GM18507 (cell line): ENCODE measurements around the gene MYO16.

Experiments used
- DNase-seq: peaks from one replicate; pipeline ENCODE4 v3.0.0; 2011; ENCODE audit warnings: low read depth; ENCODE audit not compliant: insufficient read length; ENCODE audit errors: extremely low spot score
- FAIRE-seq: peaks from 2 replicates; lab custom pipeline; 2011; peaks lifted over from hg19 to GRCh38; lab: Jason Lieb, UNC

Gene MYO16

DNA sequence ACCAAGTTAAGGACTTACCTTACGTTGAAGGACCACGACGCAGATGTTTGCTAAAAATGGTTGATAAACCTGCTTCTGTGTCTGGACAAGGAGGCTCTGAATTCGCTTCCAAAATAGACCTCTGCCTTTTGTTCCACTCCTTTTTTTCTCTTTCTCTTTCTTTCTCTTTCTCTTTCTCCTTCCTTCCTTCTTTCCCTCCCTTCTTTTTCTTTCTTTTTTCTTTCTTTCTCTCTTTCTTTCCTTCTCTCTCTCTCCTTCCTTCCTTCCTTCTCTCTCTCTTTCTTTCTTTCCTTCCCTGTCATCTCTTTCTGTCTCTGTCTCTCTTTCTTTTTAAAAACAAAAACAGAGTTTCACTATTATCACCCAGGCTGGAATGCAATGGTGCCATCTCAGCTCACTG lies 290.7 kb downstream of the MYO16 start:
- no peak for DNase-seq
- no peak for FAIRE-seq

DNA sequence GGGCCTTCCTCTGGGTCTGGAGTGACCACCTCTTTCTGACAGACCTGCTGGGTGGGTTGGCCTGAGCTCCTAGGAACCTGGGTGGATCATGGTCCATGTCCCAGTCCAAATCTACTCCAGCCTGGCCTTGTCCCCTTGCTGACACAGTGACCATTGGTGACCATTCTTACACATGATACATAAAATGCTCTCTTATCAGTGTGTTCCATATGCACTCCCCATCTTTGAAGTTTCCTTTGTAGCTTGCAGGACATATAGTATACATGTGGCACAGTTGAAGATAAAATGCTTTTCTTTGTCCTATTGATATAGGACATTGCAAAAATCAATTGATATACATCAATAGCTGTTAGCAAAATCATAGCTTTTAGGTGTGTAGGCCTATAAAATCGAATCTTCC lies 291.8 kb downstream of the MYO16 start:
- no peak for FAIRE-seq
- no peak for DNase-seq

DNA sequence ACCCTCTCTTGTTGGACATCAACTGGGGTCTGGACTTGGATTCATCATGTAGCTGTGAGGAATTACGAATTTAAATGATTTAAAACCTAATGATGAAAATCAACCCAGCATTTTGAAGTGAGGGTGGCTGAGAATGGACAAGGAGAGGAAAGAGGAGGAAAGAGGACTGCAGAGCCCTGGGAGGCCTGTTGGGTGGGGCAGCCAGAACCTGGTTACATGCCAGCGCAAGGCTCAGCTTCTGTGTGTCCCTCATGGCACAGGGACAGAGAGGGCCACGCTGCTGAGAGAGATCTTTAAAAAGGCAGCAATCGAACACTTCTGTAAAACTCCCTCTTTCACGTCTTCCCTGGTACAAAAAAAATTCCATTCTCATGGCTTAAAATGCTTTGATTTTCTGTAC lies 292.7 kb downstream of the MYO16 start:
- DNase-seq (no peak), FAIRE-seq (no peak)

DNA sequence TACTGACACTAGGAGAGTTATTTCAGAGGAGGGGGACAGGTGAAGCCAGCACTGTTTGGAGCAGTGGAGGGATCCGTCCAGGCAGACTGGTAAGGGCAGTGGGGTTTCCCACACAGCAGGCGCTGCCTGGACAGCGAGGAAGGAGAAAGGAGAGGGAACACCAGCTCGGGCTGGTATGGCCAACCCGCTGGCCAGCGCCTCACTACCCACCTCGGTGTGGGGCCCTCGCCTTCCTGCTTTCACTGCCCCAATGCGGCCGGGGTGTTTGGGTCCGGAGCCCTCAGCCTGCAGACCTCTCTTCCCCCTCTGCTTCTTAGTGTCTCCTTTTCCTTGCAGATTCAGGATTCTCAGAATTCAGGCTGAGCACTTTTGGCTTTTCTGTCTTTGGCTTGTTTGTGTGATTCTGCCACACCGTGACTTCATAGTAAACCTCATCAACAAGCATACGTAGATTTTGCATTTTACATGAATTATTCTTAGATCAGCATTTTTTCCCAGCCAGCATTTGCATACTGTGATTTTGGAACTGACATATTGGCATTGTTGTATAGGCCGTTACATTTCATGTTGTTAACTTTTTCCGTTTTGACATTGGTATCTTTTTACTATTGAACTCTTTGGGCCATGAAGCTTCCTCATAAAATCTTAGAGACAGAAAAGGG lies 294.1 kb downstream of the MYO16 start:
- FAIRE-seq: no peak

DNA sequence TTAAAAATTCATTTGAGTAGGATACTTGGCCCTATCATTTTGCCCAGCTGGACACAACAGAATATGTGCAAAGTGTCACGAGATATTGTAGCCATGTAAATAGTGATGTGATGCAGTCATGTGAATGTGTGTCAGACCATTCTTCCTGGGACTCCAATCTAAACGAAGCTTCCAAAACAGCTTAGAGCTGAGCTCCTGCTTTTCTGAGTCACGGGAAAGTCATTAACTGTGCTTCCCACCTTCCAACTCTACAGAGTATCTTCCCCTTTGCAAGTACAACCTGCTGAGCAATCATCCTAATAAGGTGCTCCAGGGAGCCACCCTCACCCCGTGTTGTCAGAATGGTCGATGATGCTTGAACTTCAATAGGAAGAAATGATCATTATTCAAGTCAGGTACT lies 294.7 kb downstream of the MYO16 start:
- no peak for FAIRE-seq
- DNase-seq: no peak

More for the DNA sequence above, 294.1 kb downstream of the MYO16 start:
- DNase-seq: no peak

DNA sequence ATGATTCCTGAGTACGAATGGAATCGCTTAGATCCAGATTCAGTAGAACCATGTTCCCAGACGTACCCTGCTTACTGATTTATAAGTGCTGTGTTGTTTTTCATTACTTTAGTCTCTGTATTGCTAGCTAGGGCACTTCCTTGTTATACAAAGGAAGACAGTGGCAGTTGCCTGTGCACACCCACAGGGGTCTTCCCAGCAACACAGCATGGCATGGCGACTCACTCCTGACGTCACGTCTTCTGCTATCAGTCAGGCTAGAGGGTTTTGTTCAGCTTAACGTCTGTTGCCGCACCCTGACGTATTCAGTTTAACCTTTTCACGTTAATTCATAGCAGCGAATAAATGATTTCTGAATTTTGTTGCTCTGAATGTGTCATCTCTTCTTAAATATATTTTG lies 295.1 kb downstream of the MYO16 start:
- DNase-seq: no peak
- no peak for FAIRE-seq

DNA sequence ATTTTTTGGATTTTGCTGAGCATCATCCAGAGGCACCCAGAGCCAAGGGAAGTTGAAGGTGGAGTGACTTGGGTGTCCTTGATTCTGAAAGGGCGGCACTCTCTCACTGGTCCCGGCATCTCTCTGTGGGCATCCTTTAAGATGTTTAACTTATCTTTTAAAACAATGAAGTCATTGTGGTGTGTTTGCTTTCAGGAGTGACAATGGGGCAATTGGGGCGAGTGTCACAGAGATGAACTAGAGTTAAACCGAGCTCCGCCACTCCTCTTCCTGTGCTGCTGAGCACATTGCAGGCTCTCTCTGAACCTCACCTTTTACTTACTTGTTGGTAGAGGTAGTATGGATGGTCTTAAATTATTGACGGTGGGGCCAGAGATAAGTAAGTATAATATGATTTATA lies 295.7 kb downstream of the MYO16 start:
- DNase-seq (no peak), FAIRE-seq (no peak)

DNA sequence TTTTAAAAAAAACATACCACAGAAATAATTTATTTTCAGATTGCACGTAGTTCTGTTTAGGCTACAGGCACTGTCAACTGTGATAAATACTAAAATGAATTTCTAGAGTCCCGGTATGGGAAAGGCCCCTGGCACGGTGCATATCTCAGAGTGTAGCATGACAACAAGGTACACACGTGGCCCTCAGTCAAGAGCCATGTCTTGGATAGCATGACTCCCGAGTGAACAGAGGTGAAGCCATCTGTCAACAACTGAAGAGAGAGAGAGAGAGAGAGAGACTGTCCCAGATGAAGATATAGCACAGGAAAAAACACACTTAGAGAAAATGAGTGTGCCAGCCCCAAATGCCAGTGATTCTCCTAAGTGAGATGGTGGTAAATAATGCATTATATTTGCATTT lies 297.5 kb downstream of the MYO16 start:
- no peak for FAIRE-seq

DNA sequence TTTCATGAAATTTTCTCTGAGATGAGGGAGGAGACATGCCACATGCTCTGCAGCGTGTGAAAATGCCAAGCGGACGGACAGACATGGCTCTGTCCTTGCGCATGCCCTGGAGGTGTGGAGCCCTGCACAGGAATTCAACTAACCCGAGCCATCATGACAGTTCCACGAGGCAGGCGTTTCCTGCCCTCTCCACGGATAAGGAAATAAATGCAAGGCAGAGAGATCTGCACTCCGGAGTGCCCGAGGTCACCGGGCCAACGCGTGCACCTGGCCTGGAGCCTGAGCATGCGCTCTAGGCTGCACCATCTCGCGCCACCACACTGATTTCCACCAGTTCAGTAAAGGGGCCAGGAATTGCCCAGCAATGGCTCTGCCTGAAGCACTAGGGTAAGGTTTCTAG lies 298.2 kb downstream of the MYO16 start:
- DNase-seq (no peak), FAIRE-seq (no peak)

More for the DNA sequence above, 297.5 kb downstream of the MYO16 start:
- DNase-seq: no peak

DNA sequence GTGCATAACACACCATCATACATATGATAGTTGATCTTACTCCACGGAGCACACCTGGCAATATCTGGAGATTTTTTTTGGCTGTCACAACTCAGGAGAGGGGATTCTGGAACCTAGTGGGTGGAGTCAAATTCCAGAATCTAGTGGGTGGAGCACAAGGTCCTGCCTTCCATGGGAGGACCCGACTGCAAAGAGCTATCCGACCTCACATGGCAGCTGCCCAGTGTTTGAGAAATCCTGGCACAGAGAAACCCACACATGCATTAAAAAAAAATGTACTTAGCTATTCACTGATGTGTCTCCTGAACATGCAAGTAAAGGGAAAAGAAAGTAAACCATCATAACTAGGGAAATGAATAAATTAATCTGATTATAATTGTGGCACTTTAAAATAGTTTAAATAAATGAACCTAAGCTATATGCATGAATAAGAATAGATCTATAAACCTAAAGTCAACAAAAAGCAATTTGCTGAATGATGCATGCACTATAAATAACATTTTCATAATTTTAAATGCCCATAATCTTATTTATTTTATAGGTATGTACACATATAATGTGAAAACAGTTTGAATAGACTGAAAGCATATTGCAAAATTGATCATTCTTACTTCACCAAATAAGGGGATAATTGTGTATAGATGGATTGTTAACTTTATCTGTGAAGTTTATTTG lies 300.3 kb downstream of the MYO16 start:
- FAIRE-seq (no peak), DNase-seq (no peak)

DNA sequence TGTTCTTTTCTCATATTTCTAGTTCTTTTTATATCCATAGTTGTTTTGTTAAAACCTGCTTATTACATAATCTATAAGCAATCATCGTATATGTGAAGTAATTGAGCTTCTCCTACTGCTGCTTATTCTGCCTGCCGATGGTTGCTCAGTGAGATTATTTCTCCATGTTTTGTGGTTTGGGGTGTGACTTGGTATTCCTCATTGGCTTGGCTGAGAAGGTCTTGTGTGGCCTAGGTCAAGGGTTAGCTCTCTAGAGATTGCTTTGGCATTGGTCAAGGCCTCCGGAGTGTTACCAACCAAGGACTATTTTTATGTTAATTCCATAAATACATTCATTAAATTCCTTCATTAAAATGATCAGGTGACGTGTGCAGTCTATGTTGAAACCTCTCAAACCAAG lies 302.8 kb downstream of the MYO16 start:
- no peak for FAIRE-seq
- DNase-seq: no peak

DNA sequence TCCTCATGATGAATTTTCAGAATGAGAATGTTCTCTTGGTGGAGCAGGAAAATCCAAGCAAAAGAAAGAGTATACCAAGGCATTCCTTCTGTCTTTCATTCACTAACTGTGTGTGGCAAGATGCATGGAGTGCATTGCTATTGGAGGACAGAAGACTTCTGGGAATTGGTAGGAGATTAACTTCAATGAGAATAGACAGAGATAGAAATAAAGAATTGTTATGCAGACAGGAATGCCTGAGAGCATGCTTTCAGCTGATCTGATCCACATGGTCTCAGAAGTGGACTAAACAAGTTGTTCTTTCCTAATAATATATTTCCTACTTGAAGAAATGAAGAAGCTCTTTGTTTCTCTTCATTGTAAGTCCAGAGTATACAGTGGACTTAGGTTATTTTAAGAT lies 303.6 kb downstream of the MYO16 start:
- DNase-seq (no peak), FAIRE-seq (no peak)

DNA sequence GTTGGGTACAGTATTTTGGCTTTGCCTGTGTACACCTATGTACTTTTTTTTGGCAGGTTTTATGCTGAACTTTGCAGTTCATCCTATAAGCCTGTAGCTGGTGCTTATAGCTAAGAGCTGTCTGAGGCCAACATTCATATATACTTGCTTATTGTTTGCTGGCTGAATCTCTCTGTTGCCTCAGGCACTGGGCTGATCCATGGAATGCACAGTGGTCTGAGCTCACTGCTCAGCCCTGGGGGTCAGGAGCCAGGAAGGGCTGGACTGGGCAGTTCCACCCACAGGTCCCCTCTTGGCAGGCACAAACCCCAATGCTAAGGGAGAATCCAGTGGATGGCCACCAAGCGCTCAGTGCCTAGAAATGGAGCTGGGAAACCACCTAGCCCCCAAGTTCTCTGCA lies 308.7 kb downstream of the MYO16 start:
- DNase-seq: no peak
- no peak for FAIRE-seq

DNA sequence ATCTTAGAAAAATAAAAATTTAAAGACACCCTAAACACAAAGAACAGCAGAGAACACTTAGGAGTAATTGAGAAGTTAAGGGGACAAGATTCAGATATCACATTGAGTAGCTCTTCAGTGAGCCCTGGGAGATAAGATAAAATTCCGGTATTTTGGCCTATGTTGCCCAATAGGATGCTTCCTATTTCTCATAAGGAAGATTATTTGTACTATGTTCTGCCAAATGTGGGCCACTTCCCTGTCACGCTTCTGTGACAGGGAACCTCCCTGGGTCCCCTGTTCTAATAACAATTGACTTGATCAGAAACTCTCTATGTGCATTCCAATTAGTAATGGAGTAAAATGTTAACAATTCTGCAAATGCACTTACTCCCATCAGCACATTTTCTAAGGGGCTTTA lies 310.7 kb downstream of the MYO16 start:
- DNase-seq (no peak), FAIRE-seq (peak; percentile 58)

DNA sequence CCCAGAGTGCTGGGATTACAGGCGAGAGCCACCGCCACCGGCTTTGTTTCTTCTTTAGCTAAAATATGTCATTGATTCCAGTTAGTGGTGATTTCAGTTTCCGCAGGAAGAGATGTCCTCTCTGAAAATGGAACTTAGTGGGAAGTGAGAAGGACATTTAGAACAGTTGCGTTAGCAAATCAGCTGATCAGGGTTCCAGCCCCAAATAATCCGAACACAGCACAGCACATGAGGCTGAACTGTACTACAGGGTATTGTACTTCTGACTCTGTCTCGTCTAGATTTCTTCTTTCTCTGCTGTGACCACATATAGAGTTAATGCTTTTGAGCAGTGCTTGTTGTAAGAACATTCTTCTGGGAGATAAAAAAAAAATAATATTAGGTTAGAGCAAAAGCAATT lies 314.4 kb downstream of the MYO16 start:
- DNase-seq: no peak
- FAIRE-seq: no peak

DNA sequence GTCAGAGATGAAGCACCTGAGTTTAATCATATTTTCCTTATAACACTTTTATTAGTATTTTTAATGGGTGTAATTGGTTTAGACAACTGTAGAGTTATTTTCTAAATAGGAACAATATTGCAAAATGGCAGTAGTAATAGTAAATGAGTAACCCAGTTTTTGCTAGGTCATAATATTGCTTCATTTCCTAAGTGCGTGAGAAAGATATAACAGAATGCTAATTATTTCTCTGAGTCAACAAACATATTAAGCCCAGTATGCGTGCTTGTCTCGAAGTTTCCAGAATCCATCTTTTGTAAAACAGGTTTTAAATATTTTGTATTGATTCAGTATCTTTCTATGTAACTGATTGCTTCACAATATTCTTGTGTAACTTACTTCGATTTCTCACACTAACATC lies 315.3 kb downstream of the MYO16 start:
- FAIRE-seq: no peak
- no peak for DNase-seq

DNA sequence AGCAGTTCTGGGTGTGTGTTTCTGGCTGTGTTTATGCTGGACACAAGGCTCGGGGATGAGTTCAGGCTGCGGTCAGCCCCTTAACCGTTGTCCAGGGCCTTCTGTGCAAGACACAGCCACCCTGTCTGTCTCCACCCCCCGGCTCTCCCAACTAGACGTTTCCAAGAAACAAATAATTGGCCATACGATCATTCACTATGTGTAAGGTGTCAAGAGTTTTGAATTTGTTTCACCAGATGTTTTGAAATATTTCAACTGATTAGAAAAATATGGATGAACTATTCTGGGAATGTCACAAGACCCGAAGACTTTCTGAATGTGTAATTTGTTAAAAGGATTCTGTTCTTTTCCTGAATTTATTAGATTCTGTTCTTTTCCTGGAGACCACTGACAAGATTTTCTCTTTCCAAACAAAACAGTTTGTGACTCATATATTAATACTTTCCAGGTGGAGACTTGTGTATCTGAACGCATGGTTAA lies 318.2 kb downstream of the MYO16 start:
- FAIRE-seq (no peak), DNase-seq (no peak)

DNA sequence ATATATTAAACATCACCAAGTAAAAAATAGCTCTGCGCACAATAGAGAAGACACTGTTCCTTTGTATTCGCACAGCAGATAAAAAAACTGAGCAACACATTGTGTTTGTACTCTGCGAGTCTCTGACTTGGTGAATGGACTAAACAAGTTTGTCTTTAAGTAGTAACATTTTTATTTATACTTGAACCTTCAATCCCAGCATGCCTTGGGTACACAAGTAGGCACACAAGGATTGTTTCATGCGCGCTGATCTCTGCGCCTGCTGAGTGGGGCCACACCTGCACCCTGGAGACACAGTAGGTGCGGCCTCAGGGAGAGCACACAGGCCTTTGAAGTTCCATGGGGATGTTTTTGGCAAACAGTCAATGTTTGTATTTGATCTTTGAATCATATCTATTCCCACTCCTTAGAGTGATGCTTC lies 318.9 kb downstream of the MYO16 start:
- no peak for FAIRE-seq
- DNase-seq: no peak

DNA sequence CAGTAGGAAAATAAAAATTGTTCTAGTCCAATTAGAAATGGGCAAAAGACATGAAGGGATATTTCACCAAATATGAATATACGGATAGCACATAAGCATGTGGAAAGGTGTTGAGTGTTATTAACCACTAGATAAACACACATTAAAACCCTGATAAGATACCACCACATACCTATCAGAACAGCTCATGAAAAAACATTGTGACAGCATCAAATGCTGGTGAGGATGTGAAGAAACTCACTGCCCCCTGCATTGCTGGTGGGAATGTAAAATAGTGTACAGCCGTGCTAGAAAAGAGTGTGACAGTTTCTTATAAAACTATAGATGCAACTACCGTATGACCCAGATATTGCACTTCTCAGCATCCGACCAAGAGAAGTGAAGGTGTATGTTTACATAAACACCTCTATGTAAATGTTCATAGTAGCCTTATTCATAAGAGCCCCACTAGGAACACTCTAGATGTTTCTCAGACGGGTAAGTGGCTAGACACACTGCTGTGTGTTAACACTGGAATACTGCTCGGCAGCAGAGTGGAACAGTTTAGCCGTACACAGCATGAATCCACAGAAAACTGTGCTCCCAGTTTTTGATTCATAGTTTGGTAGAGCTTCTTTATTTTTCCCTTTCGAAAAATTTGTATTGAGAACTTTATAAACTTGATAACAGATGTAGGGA lies 321.1 kb downstream of the MYO16 start:
- no peak for DNase-seq
- no peak for FAIRE-seq

DNA sequence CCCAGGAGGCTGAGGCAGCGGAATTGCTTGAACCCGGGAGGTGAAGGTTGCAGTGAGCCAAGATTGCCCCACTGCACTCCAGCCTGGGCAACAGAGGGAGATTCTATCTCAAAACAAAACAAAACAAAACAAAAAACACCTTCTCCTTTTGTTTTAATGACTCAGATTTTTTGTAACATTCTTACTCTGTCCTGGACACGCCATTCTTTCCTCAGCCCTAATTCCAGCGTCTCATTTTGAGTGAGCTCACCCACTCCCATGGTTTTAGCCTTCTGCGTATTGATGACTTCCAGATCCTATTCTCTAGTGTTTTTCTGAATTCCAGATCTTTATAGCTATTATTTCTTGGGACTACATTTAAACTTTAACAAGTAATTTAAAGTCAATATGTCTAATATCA lies 326.3 kb downstream of the MYO16 start:
- FAIRE-seq: no peak
- no peak for DNase-seq
